Esophagus squamous epithelium (tissue), 5 donors: Measurements from ENCODE around the gene CELSR1. TPM values are rescaled to one million over a fixed set of nuclear protein-coding genes. Genes with fewer than 3 reads are reported as not detected.

Experiments used
- DNase-seq: peaks from one replicate; lab custom pipeline; 2025; lab: John Stamatoyannopoulos, UW
- H3K27ac ChIP-seq, 4 donors: fragments of 200-600 bp; sonication (generic); one replicate each; pipeline ENCODE4 v1.5.1; 2016 to 2019; ENCODE audit warnings: mild to moderate bottlenecking in 1 of 4
- H3K27me3 ChIP-seq, 4 donors: fragments of 200-600 bp; sonication (generic); 1 replicate in 3 of 4; 2 replicates in 1 of 4; pipeline versions ENCODE4 v1.5.1 to v1.6.0; 2017 to 2021; ENCODE audit warnings: antibody characterized with exemption in 1 of 4
- H3K36me3 ChIP-seq, 3 donors: fragments of 200-600 bp; sonication (generic); one replicate each; pipeline ENCODE4 v1.5.1; 2016 to 2019
- H3K4me1 ChIP-seq, 3 donors: fragments of 200-600 bp; sonication (generic); one replicate each; pipeline ENCODE4 v1.5.1; 2017 to 2019
- H3K4me3 ChIP-seq, 4 donors: fragments of 200-600 bp; sonication (generic); 1 replicate in 3 of 4; 2 replicates in 1 of 4; pipeline ENCODE4 v1.5.1; 2016 to 2019; ENCODE audit warnings: mild to moderate bottlenecking in 2 of 4, moderate library complexity in 1 of 4
- H3K9me3 ChIP-seq, 3 donors: fragments of 200-600 bp; sonication (generic); one replicate each; pipeline ENCODE4 v1.5.1; 2016 to 2019
- CTCF ChIP-seq, 6 experiments: fragments of 450-650 bp in 4 of 6; fragments of 200-600 bp in 2 of 6; sonication (generic) in 2 of 6; IDR thresholded peaks; one replicate each; pipeline ENCODE4 v1.5.1; 2016 to 2019; ENCODE audit warnings: antibody characterized with exemption in 6 of 6, mild to moderate bottlenecking in 4 of 6, moderate library complexity in 4 of 6
- POLR2A ChIP-seq, 4 donors: fragments of 450-650 bp; IDR thresholded peaks; one replicate each; pipeline ENCODE4 v1.6.1; 2017; ENCODE audit warnings: antibody characterized with exemption in 4 of 4, mild to moderate bottlenecking in 4 of 4, moderate library complexity in 3 of 4
- WGBS, 2 donors: methylation state at CpG; one replicate each; pipeline ENCODE4 v1.1.5; 2018; 5-methylcytosine and 5-hydroxymethylcytosine counted together
- intact Hi-C: fragments of 100-400 bp; cut with DNase I; formaldehyde crosslinking; loops from one replicate; pipeline ENCODE4 v1.15.0; 2022
- total RNA-seq, 4 donors: library from RNA; depleted of rRNA; stranded (reverse); fragments of >200 nt; gene quantifications; one replicate each; pipeline ENCODE4 v1.1.0, GENCODE V29; 2016
- donor health status: DM: yes; HTN: yes; CAD: no.

The CELSR1 gene
- total RNA-seq, 4 donors from 2014 or later: 38.7 to 50.6 (median 43.7) TPM

- intact Hi-C loops: no loop called here
- Histone ChIP-seq H3K4me1 (peaks cover 0 to 7% (median 0%) of the 10 kb centered on the region in 3 donors), H3K36me3 (no peaks in the 10 kb centered on the region), H3K4me3 (no peak overlapping the region), H3K9me3 (no peaks in the 10 kb centered on the region), H3K27me3 (no peaks in the 10 kb centered on the region), H3K27ac (no peak overlapping the region)
- DNase-seq: no peak
- TF ChIP-seq POLR2A (IDR thresholded peaks at IDR 0.05): no peak
- no peak for TF ChIP-seq CTCF (IDR thresholded peaks at IDR 0.05)
- WGBS, 2 donors: 72 to 82% methylated on average over 8 to 11 of the region's 11 CpGs
These were observed 45.5 kb downstream of the CELSR1 start for GRCh38 chr22:46491946-46492345.

GRCh38 chr22:46490538-46490937 is 46.9 kb downstream of the CELSR1 start:
- TF ChIP-seq POLR2A (IDR thresholded peaks at IDR 0.05) (no peak), CTCF (IDR thresholded peaks at IDR 0.05) (no peak)
- Histone ChIP-seq H3K9me3 (no peaks in the 10 kb centered on the region), H3K4me1 (peaks cover 0 to 7% (median 0%) of the 10 kb centered on the region in 3 donors), H3K36me3 (no peaks in the 10 kb centered on the region), H3K27ac (no peak overlapping the region), H3K4me3 (no peak overlapping the region), H3K27me3 (no peaks in the 10 kb centered on the region)
- intact Hi-C loops: no loop called here
- WGBS, 2 donors: 80 to 95% methylated on average over 2 to 6 of the region's 11 CpGs
- DNase-seq: no peak

- no peak for TF ChIP-seq POLR2A (IDR thresholded peaks at IDR 0.05)
- TF ChIP-seq CTCF (IDR thresholded peaks at IDR 0.05): no peak
- no peaks in the 10 kb centered on the region for H3K36me3 ChIP-seq
- 59 to 62% methylated on average over 6 to 7 of the region's 12 CpGs for WGBS, 2 donors
- no peak overlapping the region for H3K4me3 ChIP-seq
- DNase-seq: no peak
- H3K4me1 ChIP-seq: peaks cover 0 to 28% (median 5%) of the 10 kb centered on the region in 3 donors
- H3K9me3 ChIP-seq: no peaks in the 10 kb centered on the region
- H3K27me3 ChIP-seq: peaks cover 0 to 1% (median 0%) of the 10 kb centered on the region in 4 donors
- intact Hi-C loops: no loop called here
- H3K27ac ChIP-seq: no peak overlapping the region
These were observed 50.3 kb downstream of the CELSR1 start for GRCh38 chr22:46486996-46487717.

GRCh38 chr22:46484861-46485595 is 52.4 kb downstream of the CELSR1 start:
- TF ChIP-seq POLR2A (IDR thresholded peaks at IDR 0.05): no peak
- no peak for TF ChIP-seq CTCF (IDR thresholded peaks at IDR 0.05)
- Histone ChIP-seq H3K27ac (no peak overlapping the region), H3K9me3 (no peaks in the 10 kb centered on the region), H3K4me1 (peaks cover 0 to 37% (median 5%) of the 10 kb centered on the region in 3 donors), H3K36me3 (no peaks in the 10 kb centered on the region), H3K4me3 (no peak overlapping the region), H3K27me3 (peaks cover 0 to 5% (median 0%) of the 10 kb centered on the region in 4 donors)
- 66 to 74% methylated on average over 12 to 15 of the region's 15 CpGs for WGBS, 2 donors
- intact Hi-C loops: no loop called here
- DNase-seq: no peak
